HG03066 (cell line): Measurements from ENCODE around the gene PRTN3.
"Not testable (repeated sequence)": the region's sequence is repeated elsewhere in the genome, so short reads cannot be mapped to it uniquely, and the experiment has no call there.

ENCODE experiments used
- ATAC-seq: cut with Tn5 transposase; IDR thresholded peaks from one replicate; pipeline ENCODE4 v1.9.1; 2021; ENCODE audit warnings: low read depth; ENCODE audit not compliant: unreplicated experiment

Gene PRTN3

GRCh38 chr19:843180-843835 is 2.5 kb downstream of the PRTN3 start:
- no peak for ATAC-seq

DNA sequence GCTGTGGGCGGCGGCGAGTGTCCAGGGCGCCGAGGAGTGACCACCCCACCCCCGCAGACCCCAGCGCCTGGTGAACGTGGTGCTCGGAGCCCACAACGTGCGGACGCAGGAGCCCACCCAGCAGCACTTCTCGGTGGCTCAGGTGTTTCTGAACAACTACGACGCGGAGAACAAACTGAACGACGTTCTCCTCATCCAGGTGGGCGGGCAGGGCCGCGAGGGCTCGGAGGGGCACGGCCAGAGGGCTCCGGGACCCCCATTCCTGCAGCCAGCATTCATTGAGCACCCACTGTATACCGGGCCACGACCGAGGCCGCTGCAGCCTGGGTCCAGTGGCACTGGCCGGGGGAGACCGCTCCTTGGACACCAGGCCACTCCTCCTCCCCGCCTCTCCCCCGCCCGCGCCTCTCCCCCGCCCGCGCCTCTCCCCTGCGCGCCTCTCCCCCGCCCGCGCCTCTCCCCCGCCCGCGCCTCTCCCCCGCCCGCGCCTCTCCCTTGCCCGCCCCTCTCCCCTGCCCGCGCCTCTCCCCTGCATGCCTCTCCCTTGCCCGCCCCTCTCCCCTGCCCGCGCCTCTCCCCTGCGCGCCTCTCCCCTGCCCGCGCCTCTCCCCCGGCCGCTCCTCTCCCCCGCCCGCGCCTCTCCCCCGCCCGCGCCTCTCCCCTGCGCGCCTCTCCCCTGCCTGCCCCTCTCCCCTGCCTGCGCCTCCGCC is 3.2 kb downstream of the PRTN3 start:
- ATAC-seq: no peak

- ATAC-seq: no peak
Measured at GRCh38 chr19:844546-844971, 3.8 kb downstream of the PRTN3 start.

- no peak for ATAC-seq
Measured at GRCh38 chr19:845707-846521, 5.1 kb downstream of the PRTN3 start.

DNA sequence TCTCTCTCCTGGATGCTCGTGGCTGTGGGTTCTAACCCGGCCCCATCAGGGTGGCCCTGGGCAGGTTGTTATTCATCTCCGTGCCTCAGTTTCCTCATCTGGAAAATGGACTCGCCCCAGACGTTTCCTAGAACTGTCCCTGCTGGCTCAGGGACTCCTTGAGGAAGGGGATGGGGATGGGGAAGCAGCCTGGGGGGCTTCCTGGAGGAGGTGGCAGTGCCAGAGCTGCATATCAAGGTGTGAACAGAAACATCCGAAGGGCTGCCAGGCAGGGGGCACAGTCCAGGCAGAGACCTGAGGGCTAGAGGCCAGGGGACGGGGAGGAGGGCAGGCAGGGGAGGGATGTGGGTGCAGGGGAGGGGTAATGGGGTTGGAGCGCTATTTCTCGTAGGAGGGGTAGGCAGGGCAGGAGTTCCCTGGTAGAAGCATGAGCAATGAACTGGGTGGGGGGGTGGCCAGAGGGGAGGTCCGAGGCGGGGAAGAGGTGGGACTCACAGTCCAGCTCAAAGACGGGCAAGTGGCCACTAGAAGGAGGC is 7.7 kb downstream of the PRTN3 start:
- no peak for ATAC-seq

GRCh38 chr19:849195-849594 is 8.4 kb downstream of the PRTN3 start:
- ATAC-seq: not testable (repeated sequence)

GRCh38 chr19:850221-850978 is 9.6 kb downstream of the PRTN3 start:
- ATAC-seq: no peak

GRCh38 chr19:850979-851335 is 10.2 kb downstream of the PRTN3 start:
- ATAC-seq: no peak

DNA sequence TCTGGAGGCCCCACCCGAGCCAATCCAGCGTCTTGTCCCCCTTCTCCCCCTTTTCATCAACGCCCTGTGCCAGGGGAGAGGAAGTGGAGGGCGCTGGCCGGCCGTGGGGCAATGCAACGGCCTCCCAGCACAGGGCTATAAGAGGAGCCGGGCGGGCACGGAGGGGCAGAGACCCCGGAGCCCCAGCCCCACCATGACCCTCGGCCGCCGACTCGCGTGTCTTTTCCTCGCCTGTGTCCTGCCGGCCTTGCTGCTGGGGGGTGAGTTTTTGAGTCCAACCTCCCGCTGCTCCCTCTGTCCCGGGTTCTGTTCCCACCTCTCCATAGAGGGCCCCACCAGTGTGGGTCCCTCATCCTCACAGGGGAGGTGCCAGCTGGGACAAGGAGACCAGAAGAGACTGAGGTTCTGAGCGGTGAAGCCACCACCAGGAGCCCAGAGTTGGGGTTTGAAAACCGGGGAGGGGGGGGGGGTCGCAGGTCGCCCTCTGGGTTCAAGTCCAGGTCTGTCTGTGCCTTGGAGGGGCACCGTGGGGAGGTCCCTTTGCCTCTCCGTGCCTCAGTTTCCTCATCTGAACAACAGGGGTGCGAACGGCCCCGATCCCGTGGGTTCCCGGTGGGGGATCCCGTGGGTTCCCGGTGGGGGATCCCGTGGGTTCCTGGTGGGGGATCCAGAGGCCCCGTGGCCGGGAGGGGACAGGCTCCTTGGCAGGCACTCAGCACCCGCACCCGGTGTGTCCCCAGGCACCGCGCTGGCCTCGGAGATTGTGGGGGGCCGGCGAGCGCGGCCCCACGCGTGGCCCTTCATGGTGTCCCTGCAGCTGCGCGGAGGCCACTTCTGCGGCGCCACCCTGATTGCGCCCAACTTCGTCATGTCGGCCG is 11.6 kb downstream of the PRTN3 start, which contains the start of gene ELANE:
Gene ELANE, plus strand, starts transcription at position 168 of the 878 bp plus-strand sequence. Its CDS starts 26 bp downstream, at position 194.
- ATAC-seq: no peak

GRCh38 chr19:853014-853585 is 12.3 kb downstream of the PRTN3 start:
- ATAC-seq: no peak

- not testable (repeated sequence) for ATAC-seq
Measured at GRCh38 chr19:853614-854220, 12.9 kb downstream of the PRTN3 start.

- ATAC-seq: no peak
Measured at GRCh38 chr19:854549-854948, 13.8 kb downstream of the PRTN3 start.

DNA sequence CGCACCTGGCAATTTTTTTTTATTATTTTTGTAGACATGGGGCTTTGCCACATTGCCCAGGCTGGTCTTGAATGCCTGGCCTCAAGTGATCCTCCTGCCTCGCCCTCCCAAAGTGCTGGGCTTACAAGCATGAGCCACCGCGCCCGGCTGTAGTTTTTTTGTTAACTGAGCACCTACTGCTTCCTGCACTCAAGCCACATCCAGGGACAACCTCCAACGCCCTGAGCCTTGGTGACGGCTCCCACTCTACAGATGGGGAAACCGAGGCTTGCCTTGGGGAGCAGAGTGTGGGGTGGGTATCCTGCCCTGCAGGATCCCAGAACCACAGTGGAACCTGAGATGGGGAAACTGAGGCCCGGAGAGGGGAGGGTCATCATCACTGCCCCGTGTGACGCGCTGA is 14.3 kb downstream of the PRTN3 start:
- ATAC-seq: no peak

GRCh38 chr19:855566-856120 is 14.8 kb downstream of the PRTN3 start:
- ATAC-seq: no peak

GRCh38 chr19:858284-858683 is 17.5 kb downstream of the PRTN3 start:
- no peak for ATAC-seq

DNA sequence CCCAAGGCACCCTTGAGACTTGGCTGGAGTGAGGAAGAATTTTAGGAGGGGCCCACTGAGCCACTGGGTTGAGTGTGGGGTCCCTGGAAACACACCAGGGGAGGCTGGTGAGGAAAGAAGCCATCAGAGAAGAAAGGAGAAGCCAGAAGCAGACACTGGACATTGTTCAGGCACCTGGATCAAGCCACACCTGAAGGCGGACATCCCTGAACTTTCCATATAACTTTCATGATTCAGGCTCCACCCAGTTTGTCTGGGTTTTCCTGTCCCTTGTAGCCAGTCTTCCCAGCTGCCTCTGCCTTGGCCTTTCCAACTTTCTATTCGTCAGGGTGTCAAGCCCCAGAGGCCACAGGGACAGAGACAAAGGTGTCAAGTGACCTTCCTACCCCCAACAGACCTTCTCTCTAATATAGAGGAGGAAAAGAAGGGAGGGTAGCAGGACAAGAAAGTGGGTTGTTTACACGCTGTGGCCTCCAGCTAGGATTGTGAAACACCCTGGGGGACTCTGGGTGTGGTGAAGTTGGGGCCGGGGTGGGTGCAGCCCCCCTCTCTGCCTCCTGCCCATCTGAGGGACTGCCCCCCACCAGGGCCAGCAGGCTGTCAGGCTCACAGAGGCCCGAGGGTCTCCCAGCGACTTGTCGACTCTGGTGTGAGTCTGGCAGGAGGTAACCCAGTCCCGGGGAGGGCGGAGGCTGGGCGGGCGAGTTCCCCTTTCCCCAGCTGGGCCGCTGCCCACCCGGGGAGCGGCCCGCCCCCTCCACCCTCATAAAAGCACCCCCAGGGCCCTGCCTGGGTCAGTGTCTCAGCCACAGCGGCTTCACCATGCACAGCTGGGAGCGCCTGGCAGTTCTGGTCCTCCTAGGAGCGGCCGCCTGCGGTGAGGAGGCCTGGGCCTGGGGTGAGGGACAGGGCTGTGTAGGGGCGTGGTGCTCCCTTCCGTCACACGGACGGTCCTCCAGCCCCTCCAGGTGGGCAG is 18.4 kb downstream of the PRTN3 start, which contains the start of gene CFD:
Gene CFD, plus strand, starts transcription at position 797 of the 976 bp plus-strand sequence. Its CDS starts 26 bp downstream, at position 823.
- no peak for ATAC-seq

- ATAC-seq: no peak
Measured at GRCh38 chr19:861141-861755, 20.4 kb downstream of the PRTN3 start.
